WTC11 (cell line): ENCODE results near the gene SLC26A11. TPM values are rescaled to one million over a fixed set of nuclear protein-coding genes. Genes with fewer than 3 reads are reported as not detected.

Source experiments
- ATAC-seq: fragments of 200-7000 bp; cut with Tn5 transposase; 2 replicates; pipeline ENCODE4 v1.10.0; 2021; ENCODE audit warnings: mild to moderate bottlenecking, moderate library complexity
- CTCF ChIA-PET: fragments of 300-600 bp; sonication (Branson Sonifier 250); formaldehyde crosslinking; loops from one replicate; lab custom pipeline; 2021; ENCODE audit warnings: antibody characterized with exemption; lab: Charles Lee
- POLR2A ChIA-PET: fragments of 350-600 bp; sonication (Branson Sonifier 250); formaldehyde crosslinking; loops from one replicate; lab custom pipeline; 2021; ENCODE audit warnings: antibody characterized with exemption; lab: Charles Lee
- DNase-seq: peaks from one replicate; pipeline ENCODE4 v3.0.0; 2021; ENCODE audit warnings: low spot score
- H3K27ac Mint-ChIP-seq: 2 replicates; pipeline ENCODE4 v1.8.0; 2021; ENCODE audit warnings: mixed read lengths
- H3K27me3 Mint-ChIP-seq: 2 replicates; pipeline ENCODE4 v1.8.0; 2021; ENCODE audit warnings: low read depth, mild to moderate bottlenecking, moderate library complexity, mixed read lengths
- H3K36me3 Mint-ChIP-seq: 2 replicates; pipeline ENCODE4 v1.8.0; 2021; ENCODE audit warnings: mixed read lengths
- H3K4me1 Mint-ChIP-seq: 2 replicates; pipeline ENCODE4 v1.8.0; 2022; ENCODE audit warnings: mixed read lengths
- H3K4me3 Mint-ChIP-seq: 2 replicates; pipeline ENCODE4 v1.8.0; 2021; ENCODE audit warnings: mild to moderate bottlenecking, moderate library complexity, mixed read lengths
- H3K9me3 Mint-ChIP-seq: 2 replicates; pipeline ENCODE4 v1.8.0; 2021; ENCODE audit warnings: mixed read lengths
- ELF4 ChIP-seq: sonication (generic); formaldehyde crosslinking; IDR thresholded peaks from 2 replicates; pipeline ENCODE4 v1.8.1; 2022; ENCODE audit warnings: low read depth, mild to moderate bottlenecking, moderate library complexity, missing genetic modification reagents
- FOXP1 ChIP-seq: sonication (generic); formaldehyde crosslinking; IDR thresholded peaks from 2 replicates; pipeline ENCODE4 v1.8.0; 2022; ENCODE audit warnings: missing genetic modification reagents, mild to moderate bottlenecking, moderate library complexity, borderline replicate concordance
- JAZF1 ChIP-seq: fragments of 250-450 bp; sonication (Bioruptor Pico); IDR thresholded peaks from 2 replicates; pipeline ENCODE4 v1.9.0; 2021; ENCODE audit warnings: moderate library complexity, mild to moderate bottlenecking, inconsistent platforms
- MXD4 ChIP-seq: fragments of 250-450 bp; sonication (Bioruptor Pico); IDR thresholded peaks from 2 replicates; pipeline ENCODE4 v1.8.0; 2021; ENCODE audit warnings: mild to moderate bottlenecking, moderate library complexity, borderline replicate concordance
- NFYB ChIP-seq: sonication (generic); formaldehyde crosslinking; conservative IDR thresholded peaks from 2 replicates; pipeline ENCODE4 v1.8.0; 2022; ENCODE audit warnings: low read depth, missing genetic modification reagents
- OVOL2 ChIP-seq: fragments of 250-450 bp; sonication (Bioruptor Pico); IDR thresholded peaks from 2 replicates; pipeline ENCODE4 v1.9.0; 2021; ENCODE audit warnings: mild to moderate bottlenecking, borderline replicate concordance
- SOX15 ChIP-seq: fragments of 250-450 bp; sonication (Bioruptor Pico); IDR thresholded peaks from 2 replicates; pipeline ENCODE4 v1.9.0; 2021; ENCODE audit warnings: mild to moderate bottlenecking
- TEAD1 ChIP-seq: sonication (generic); formaldehyde crosslinking; IDR thresholded peaks from 2 replicates; pipeline ENCODE4 v1.8.0; 2022; ENCODE audit warnings: mild to moderate bottlenecking, missing genetic modification reagents
- ZBTB21 ChIP-seq: sonication (generic); formaldehyde crosslinking; IDR thresholded peaks from 2 replicates; pipeline ENCODE4 v1.8.1; 2023; ENCODE audit warnings: mild to moderate bottlenecking, missing genetic modification reagents, borderline replicate concordance
- ZNF317 ChIP-seq: sonication (generic); formaldehyde crosslinking; IDR thresholded peaks from 2 replicates; pipeline ENCODE4 v1.8.1; 2023; ENCODE audit warnings: low read depth, mild to moderate bottlenecking, moderate library complexity, missing genetic modification reagents, borderline replicate concordance
- total RNA-seq: library from RNA; stranded (reverse); gene quantifications from 3 replicates; pipeline ENCODE4 v1.2.3, GENCODE V29; 2021
- TF ChIP-seq, protein P1 (sequence below): fragments of 250-450 bp; sonication (Bioruptor Pico); IDR thresholded peaks from 2 replicates; pipeline ENCODE4 v1.9.0; 2021; ENCODE audit warnings: moderate library complexity, mild to moderate bottlenecking, inconsistent platforms, borderline replicate concordance
- TF ChIP-seq, protein P2 (sequence below): sonication (generic); formaldehyde crosslinking; conservative IDR thresholded peaks from 2 replicates; pipeline ENCODE4 v1.8.1; 2022; ENCODE audit warnings: mild to moderate bottlenecking, missing genetic modification reagents
- TF ChIP-seq, protein P3 (sequence below): sonication (generic); formaldehyde crosslinking; IDR thresholded peaks from 2 replicates; pipeline ENCODE4 v1.8.0; 2022; ENCODE audit warnings: mild to moderate bottlenecking, missing genetic modification reagents
- TF ChIP-seq, protein P4 (sequence below): sonication (generic); formaldehyde crosslinking; IDR thresholded peaks from 2 replicates; pipeline ENCODE4 v1.8.1; 2023; ENCODE audit warnings: mild to moderate bottlenecking, moderate library complexity, missing genetic modification reagents
- TF ChIP-seq, protein P5 (sequence below): fragments of 250-450 bp; sonication (Bioruptor Pico); IDR thresholded peaks from 2 replicates; pipeline ENCODE4 v1.9.0; 2021; ENCODE audit warnings: mild to moderate bottlenecking, borderline replicate concordance
- TF ChIP-seq, protein P6 (sequence below): sonication (generic); formaldehyde crosslinking; IDR thresholded peaks from 2 replicates; pipeline ENCODE4 v1.8.1; 2022; ENCODE audit warnings: mild to moderate bottlenecking, moderate library complexity, missing genetic modification reagents
- TF ChIP-seq, protein P7 (sequence below): sonication (generic); formaldehyde crosslinking; IDR thresholded peaks from 2 replicates; pipeline ENCODE4 v1.8.0; 2023; ENCODE audit warnings: mild to moderate bottlenecking, missing genetic modification reagents
- TF ChIP-seq, protein P8 (sequence below): fragments of 200-600 bp; IDR thresholded peaks from 2 replicates; pipeline ENCODE4 v1.8.0; 2022; ENCODE audit warnings: antibody characterized with exemption
- TF ChIP-seq, protein P9 (sequence below): sonication (generic); formaldehyde crosslinking; IDR thresholded peaks from 2 replicates; pipeline ENCODE4 v1.8.0; 2022; ENCODE audit warnings: mild to moderate bottlenecking, missing genetic modification reagents

Gene SLC26A11
- total RNA-seq, 1 experiment from 2014 or later, result 26.4 TPM

DNA sequence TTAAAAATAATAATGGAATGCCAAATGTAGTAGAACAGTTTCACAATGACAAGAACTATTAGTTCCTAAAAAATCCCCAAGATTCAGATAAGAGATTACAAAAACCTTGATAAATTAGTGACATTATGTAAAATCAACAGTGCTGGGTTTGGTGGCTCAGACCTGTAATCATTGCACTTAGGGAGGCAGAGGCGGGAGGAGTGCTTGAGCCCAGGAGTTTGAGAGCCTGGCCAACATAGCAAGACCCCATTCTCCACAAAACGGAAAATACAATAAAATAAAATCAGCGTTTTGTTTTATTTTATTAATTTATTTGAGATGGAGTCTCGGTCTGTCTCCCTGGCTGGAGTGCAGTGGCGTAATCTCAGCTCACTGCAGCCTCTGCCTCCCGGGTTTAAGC, 46.3 kb upstream of the SLC26A11 start (continued):
- TF ChIP-seq, protein P1, sequence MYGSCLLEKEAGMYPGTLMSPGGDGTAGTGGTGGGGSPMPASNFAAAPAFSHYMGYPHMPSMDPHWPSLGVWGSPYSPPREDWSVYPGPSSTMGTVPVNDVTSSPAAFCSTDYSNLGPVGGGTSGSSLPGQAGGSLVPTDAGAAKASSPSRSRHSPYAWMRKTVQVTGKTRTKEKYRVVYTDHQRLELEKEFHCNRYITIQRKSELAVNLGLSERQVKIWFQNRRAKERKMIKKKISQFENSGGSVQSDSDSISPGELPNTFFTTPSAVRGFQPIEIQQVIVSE (CRISPR knock-in tag), result no peak
- TF ChIP-seq, all 79 proteins: peak for 0

DNA sequence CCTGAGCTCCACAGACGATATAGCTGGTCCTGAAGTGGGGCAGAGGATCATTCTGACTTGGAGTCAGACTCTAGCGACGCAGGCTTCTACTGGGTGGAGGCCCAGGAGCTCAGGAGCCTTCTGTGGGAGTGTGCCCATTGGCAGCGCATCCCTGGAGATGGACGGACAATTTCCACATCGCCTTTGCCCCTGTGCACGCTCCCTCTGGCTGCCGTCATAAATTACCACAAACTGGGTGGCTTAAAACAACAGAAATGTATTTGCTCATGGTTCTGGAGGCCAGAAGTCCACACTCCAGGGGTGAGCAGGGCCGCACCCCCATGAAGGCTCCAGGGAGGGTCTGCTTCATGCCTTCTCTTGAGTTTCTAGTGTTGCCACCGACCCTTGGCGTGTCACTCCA, 43.5 kb upstream of the SLC26A11 start:
- H3K4me3 Mint-ChIP-seq, result no peak overlapping the region
- no peak for DNase-seq
- TF ChIP-seq, protein P2, sequence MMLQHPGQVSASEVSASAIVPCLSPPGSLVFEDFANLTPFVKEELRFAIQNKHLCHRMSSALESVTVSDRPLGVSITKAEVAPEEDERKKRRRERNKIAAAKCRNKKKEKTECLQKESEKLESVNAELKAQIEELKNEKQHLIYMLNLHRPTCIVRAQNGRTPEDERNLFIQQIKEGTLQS (CRISPR knock-in tag), result no peak
- TF ChIP-seq, protein P3, sequence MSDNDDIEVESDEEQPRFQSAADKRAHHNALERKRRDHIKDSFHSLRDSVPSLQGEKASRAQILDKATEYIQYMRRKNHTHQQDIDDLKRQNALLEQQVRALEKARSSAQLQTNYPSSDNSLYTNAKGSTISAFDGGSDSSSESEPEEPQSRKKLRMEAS (CRISPR knock-in tag), result no peak
- TF ChIP-seq OVOL2 (CRISPR knock-in tag), result no peak
- no peak for TF ChIP-seq NFYB (CRISPR knock-in tag)
- TF ChIP-seq, protein P4, sequence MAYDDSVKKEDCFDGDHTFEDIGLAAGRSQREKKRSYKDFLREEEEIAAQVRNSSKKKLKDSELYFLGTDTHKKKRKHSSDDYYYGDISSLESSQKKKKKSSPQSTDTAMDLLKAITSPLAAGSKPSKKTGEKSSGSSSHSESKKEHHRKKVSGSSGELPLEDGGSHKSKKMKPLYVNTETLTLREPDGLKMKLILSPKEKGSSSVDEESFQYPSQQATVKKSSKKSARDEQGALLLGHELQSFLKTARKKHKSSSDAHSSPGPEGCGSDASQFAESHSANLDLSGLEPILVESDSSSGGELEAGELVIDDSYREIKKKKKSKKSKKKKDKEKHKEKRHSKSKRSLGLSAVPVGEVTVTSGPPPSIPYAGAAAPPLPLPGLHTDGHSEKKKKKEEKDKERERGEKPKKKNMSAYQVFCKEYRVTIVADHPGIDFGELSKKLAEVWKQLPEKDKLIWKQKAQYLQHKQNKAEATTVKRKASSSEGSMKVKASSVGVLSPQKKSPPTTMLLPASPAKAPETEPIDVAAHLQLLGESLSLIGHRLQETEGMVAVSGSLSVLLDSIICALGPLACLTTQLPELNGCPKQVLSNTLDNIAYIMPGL (CRISPR knock-in tag), result no peak
- TF ChIP-seq, protein P5, sequence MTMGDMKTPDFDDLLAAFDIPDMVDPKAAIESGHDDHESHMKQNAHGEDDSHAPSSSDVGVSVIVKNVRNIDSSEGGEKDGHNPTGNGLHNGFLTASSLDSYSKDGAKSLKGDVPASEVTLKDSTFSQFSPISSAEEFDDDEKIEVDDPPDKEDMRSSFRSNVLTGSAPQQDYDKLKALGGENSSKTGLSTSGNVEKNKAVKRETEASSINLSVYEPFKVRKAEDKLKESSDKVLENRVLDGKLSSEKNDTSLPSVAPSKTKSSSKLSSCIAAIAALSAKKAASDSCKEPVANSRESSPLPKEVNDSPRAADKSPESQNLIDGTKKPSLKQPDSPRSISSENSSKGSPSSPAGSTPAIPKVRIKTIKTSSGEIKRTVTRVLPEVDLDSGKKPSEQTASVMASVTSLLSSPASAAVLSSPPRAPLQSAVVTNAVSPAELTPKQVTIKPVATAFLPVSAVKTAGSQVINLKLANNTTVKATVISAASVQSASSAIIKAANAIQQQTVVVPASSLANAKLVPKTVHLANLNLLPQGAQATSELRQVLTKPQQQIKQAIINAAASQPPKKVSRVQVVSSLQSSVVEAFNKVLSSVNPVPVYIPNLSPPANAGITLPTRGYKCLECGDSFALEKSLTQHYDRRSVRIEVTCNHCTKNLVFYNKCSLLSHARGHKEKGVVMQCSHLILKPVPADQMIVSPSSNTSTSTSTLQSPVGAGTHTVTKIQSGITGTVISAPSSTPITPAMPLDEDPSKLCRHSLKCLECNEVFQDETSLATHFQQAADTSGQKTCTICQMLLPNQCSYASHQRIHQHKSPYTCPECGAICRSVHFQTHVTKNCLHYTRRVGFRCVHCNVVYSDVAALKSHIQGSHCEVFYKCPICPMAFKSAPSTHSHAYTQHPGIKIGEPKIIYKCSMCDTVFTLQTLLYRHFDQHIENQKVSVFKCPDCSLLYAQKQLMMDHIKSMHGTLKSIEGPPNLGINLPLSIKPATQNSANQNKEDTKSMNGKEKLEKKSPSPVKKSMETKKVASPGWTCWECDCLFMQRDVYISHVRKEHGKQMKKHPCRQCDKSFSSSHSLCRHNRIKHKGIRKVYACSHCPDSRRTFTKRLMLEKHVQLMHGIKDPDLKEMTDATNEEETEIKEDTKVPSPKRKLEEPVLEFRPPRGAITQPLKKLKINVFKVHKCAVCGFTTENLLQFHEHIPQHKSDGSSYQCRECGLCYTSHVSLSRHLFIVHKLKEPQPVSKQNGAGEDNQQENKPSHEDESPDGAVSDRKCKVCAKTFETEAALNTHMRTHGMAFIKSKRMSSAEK, result no peak
- TF ChIP-seq FOXP1 (CRISPR knock-in tag), result no peak
- TF ChIP-seq, protein P6, sequence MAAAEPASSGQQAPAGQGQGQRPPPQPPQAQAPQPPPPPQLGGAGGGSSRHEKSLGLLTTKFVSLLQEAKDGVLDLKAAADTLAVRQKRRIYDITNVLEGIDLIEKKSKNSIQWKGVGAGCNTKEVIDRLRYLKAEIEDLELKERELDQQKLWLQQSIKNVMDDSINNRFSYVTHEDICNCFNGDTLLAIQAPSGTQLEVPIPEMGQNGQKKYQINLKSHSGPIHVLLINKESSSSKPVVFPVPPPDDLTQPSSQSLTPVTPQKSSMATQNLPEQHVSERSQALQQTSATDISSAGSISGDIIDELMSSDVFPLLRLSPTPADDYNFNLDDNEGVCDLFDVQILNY (CRISPR knock-in tag), result no peak
- TF ChIP-seq MXD4 (CRISPR knock-in tag), result no peak
- no peak for TF ChIP-seq JAZF1 (CRISPR knock-in tag)
- no peak for TF ChIP-seq TEAD1
- TF ChIP-seq, protein P7, sequence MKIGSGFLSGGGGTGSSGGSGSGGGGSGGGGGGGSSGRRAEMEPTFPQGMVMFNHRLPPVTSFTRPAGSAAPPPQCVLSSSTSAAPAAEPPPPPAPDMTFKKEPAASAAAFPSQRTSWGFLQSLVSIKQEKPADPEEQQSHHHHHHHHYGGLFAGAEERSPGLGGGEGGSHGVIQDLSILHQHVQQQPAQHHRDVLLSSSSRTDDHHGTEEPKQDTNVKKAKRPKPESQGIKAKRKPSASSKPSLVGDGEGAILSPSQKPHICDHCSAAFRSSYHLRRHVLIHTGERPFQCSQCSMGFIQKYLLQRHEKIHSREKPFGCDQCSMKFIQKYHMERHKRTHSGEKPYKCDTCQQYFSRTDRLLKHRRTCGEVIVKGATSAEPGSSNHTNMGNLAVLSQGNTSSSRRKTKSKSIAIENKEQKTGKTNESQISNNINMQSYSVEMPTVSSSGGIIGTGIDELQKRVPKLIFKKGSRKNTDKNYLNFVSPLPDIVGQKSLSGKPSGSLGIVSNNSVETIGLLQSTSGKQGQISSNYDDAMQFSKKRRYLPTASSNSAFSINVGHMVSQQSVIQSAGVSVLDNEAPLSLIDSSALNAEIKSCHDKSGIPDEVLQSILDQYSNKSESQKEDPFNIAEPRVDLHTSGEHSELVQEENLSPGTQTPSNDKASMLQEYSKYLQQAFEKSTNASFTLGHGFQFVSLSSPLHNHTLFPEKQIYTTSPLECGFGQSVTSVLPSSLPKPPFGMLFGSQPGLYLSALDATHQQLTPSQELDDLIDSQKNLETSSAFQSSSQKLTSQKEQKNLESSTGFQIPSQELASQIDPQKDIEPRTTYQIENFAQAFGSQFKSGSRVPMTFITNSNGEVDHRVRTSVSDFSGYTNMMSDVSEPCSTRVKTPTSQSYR (CRISPR knock-in tag), result no peak
- TF ChIP-seq ZBTB21 (CRISPR knock-in tag), result no peak
- TF ChIP-seq, protein P8, sequence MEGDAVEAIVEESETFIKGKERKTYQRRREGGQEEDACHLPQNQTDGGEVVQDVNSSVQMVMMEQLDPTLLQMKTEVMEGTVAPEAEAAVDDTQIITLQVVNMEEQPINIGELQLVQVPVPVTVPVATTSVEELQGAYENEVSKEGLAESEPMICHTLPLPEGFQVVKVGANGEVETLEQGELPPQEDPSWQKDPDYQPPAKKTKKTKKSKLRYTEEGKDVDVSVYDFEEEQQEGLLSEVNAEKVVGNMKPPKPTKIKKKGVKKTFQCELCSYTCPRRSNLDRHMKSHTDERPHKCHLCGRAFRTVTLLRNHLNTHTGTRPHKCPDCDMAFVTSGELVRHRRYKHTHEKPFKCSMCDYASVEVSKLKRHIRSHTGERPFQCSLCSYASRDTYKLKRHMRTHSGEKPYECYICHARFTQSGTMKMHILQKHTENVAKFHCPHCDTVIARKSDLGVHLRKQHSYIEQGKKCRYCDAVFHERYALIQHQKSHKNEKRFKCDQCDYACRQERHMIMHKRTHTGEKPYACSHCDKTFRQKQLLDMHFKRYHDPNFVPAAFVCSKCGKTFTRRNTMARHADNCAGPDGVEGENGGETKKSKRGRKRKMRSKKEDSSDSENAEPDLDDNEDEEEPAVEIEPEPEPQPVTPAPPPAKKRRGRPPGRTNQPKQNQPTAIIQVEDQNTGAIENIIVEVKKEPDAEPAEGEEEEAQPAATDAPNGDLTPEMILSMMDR, result no peak
- no peak for TF ChIP-seq ELF4
- TF ChIP-seq, protein P9, sequence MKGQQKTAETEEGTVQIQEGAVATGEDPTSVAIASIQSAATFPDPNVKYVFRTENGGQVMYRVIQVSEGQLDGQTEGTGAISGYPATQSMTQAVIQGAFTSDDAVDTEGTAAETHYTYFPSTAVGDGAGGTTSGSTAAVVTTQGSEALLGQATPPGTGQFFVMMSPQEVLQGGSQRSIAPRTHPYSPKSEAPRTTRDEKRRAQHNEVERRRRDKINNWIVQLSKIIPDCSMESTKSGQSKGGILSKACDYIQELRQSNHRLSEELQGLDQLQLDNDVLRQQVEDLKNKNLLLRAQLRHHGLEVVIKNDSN (CRISPR knock-in tag), result no peak
- no peak for TF ChIP-seq SOX15
- no peak for TF ChIP-seq ZNF317

More for the DNA sequence above, 43.5 kb upstream of the SLC26A11 start:
- CTCF ChIA-PET, result interaction anchor here (1.2 kb wide), 1 partner anchor 19 kb away, joined by 4 read pairs; no protein-coding TSS in a partner anchor
- Mint-ChIP-seq H3K4me1 (peaks cover 4% of the 10 kb centered on the region), H3K36me3 (no peaks in the 10 kb centered on the region), H3K27ac (no peak overlapping the region), H3K27me3 (no peaks in the 10 kb centered on the region), H3K9me3 (no peaks in the 10 kb centered on the region)
- no peak for ATAC-seq
- POLR2A ChIA-PET, result no interaction called here
